HepG2 (cell line): ENCODE data around the gene KCNE4.

Source experiments
- BCL6 ChIP-seq: IDR thresholded peaks from 2 replicates; pipeline ENCODE4 v1.6.1; 2016; ENCODE audit warnings: missing genetic modification reagents, missing compliant biosample characterization
- CHD2 ChIP-seq: IDR thresholded peaks from 2 replicates; pipeline ENCODE4 v1.6.1; 2011; ENCODE audit warnings: low read depth, low read length, improper control_type of control experiment
- CTCF ChIP-seq: sonication (generic); formaldehyde crosslinking; IDR thresholded peaks from 2 replicates; pipeline ENCODE4 v1.5.0; 2020; ENCODE audit warnings: mild to moderate bottlenecking, missing genetic modification reagents, moderate library complexity
- JUN ChIP-seq: sonication (generic); formaldehyde crosslinking; IDR thresholded peaks from 2 replicates; pipeline ENCODE4 v1.4.0; 2020; ENCODE audit warnings: mild to moderate bottlenecking, missing genetic modification reagents
- RAD21 ChIP-seq: fragments of 450-650 bp; formaldehyde crosslinking; IDR thresholded peaks from 2 replicates; pipeline ENCODE4 v1.5.0; 2020; ENCODE audit warnings: mild to moderate bottlenecking
- SIN3B ChIP-seq: fragments of 150-350 bp; IDR thresholded peaks from 2 replicates; pipeline ENCODE4 v1.6.1; 2014; ENCODE audit warnings: low read length
- TCF12 ChIP-seq, 2 experiments: fragments of 450-650 bp in 1 of 2; sonication (generic) in 1 of 2; formaldehyde crosslinking in 1 of 2; IDR thresholded peaks; 2 replicates each; pipeline versions ENCODE4 v1.6.1 to v1.8.0; 2017 to 2022; ENCODE audit warnings: antibody characterized with exemption in 1 of 2, mild to moderate bottlenecking in 1 of 2, missing genetic modification reagents in 1 of 2, moderate library complexity in 1 of 2
- ZNF207 ChIP-seq: fragments of 450-650 bp; IDR thresholded peaks from 2 replicates; pipeline ENCODE4 v1.6.1; 2016; ENCODE audit warnings: antibody characterized with exemption, borderline replicate concordance
- ZNF280D ChIP-seq: sonication (generic); formaldehyde crosslinking; IDR thresholded peaks from 2 replicates; pipeline ENCODE4 v1.5.1; 2020; ENCODE audit warnings: mild to moderate bottlenecking, missing genetic modification reagents
- ZNF44 ChIP-seq: sonication (generic); formaldehyde crosslinking; IDR thresholded peaks from 2 replicates; pipeline ENCODE4 v1.5.1; 2020; ENCODE audit warnings: mild to moderate bottlenecking, missing genetic modification reagents
- TF ChIP-seq, protein P1 (sequence below), 2 experiments: sonication (generic) in 1 of 2; formaldehyde crosslinking in 1 of 2; IDR thresholded peaks; 2 replicates each; pipeline versions ENCODE4 v1.5.1 to v1.6.1; 2011 to 2020; ENCODE audit warnings: borderline replicate concordance in 1 of 2, low read depth in 1 of 2, low read length in 1 of 2, mild to moderate bottlenecking in 1 of 2, missing genetic modification reagents in 1 of 2, moderate library complexity in 1 of 2

DNA sequence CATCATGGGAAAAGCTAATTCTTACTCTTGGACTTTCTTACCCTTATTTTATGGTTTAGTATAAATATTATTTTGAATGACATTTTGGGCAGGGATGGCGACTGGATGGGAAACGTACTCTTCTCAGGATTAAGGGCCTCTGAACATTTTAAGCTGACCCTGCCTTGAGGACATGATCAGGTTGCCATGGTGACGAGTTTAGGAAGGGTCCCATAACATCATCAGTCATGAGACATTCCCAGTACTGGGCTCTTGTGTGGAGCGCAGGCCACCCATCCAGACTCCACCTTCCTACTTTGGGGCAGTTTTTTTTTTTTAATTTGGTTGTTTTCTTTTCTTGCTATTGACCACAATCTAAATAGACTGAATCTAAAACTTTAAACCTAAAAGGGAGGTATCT, 40.7 kb downstream of the KCNE4 start:
- no peak for TF ChIP-seq CTCF (CRISPR knock-in tag)
- no peak for TF ChIP-seq JUN (CRISPR knock-in tag)
- no peak for TF ChIP-seq SIN3B
- TF ChIP-seq, protein P1, sequence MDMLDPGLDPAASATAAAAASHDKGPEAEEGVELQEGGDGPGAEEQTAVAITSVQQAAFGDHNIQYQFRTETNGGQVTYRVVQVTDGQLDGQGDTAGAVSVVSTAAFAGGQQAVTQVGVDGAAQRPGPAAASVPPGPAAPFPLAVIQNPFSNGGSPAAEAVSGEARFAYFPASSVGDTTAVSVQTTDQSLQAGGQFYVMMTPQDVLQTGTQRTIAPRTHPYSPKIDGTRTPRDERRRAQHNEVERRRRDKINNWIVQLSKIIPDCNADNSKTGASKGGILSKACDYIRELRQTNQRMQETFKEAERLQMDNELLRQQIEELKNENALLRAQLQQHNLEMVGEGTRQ (IDR thresholded peaks at IDR 0.05; ENCODE audit: low read depth, low read length) = no peak
- TF ChIP-seq, protein P1 (CRISPR knock-in tag; IDR thresholded peaks at IDR 0.05; ENCODE audit: borderline replicate concordance) = no peak
- TF ChIP-seq ZNF280D = no peak
- TF ChIP-seq CHD2 = no peak
- no peak for TF ChIP-seq RAD21 (CRISPR knock-in tag)
- TF ChIP-seq ZNF44 (CRISPR knock-in tag) = no peak
- TF ChIP-seq ZNF207 = no peak
- TF ChIP-seq BCL6 (CRISPR knock-in tag) = no peak
- no peak for TF ChIP-seq TCF12 (IDR thresholded peaks at IDR 0.05)
- no peak for TF ChIP-seq TCF12 (CRISPR knock-in tag; IDR thresholded peaks at IDR 0.05)
